Lower leg skin (tissue), 4 donors: Measurements from ENCODE around the gene DPT. TPM values are rescaled to one million over a fixed set of nuclear protein-coding genes. Genes with fewer than 3 reads are reported as not detected.

Experiments used
- DNase-seq, 2 donors: peaks; one replicate each; pipeline ENCODE4 v3.0.0-alpha.2; 2019; ENCODE audit warnings: low spot score in 2 of 2
- H3K4me3 ChIP-seq: fragments of 200-600 bp; sonication (generic); 2 replicates; pipeline ENCODE4 v1.5.1; 2017; ENCODE audit warnings: mild to moderate bottlenecking, low read depth; ENCODE audit not compliant: poor library complexity, severe bottlenecking
- CTCF ChIP-seq, 3 donors: fragments of 450-650 bp; IDR thresholded peaks; one replicate each; pipeline ENCODE4 v1.5.1; 2016; ENCODE audit warnings: antibody characterized with exemption in 3 of 3, mild to moderate bottlenecking in 3 of 3, moderate library complexity in 2 of 3
- POLR2A ChIP-seq, 2 donors: fragments of 450-650 bp; IDR thresholded peaks; one replicate each; pipeline ENCODE4 v1.6.1; 2016 to 2017; ENCODE audit warnings: antibody characterized with exemption in 2 of 2, mild to moderate bottlenecking in 1 of 2, moderate library complexity in 1 of 2
- WGBS, 2 donors: methylation state at CpG; one replicate each; pipeline ENCODE4 v1.1.5; 2018; 5-methylcytosine and 5-hydroxymethylcytosine counted together
- intact Hi-C: fragments of 100-400 bp; cut with DNase I; formaldehyde crosslinking; loops from one replicate; pipeline ENCODE4 v1.15.0; 2023; ENCODE audit warnings: low total_unique reads
- total RNA-seq, 4 donors: library from RNA; depleted of rRNA; stranded (reverse); fragments of >200 nt; gene quantifications; one replicate each; pipeline ENCODE4 v1.1.0, GENCODE V29; 2016

The DPT gene
- total RNA-seq, 4 donors from 2014 or later, result 6.1 to 32.9 (median 19.1) TPM

DNA sequence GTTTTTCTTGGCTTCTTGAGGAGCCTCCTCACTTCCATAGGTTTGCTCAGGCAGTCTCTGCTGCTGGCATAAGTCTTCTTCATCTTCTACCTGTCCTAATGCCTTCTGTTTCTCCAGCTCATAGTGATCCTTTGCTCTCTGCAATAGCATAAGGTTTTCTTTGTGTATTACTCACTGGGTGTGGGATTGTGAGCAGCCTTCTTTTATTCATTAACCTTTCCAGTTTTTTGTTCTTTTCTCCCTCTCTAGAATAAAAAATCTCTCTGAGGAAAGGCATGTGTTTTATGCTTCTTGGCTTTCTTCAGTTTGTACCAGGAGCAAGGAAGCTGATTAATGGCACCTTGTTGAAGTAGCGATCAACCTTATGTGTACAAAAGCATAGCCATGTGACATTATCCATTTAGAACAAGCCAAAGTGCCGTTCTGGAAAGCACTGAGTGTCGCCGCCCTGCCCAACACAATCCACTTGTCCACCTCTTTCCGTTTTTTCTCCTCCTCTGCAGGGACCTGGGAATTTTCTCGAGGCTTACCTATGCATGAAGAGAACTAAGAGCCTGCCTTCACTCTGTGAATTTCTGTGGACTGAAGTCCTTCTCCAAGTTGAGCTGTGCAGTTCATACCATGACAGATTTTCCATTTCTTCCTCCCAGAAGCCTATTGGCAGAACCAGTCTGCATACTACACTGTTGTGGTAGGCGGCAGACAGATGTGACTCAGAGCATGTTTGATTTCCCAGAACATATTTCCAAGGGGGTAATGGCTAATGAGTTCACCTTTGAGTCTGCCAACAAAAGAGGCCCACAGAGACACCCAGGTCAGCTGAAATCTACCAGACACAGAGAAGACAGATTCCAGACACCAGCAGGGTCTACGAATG, 39.0 kb downstream of the DPT start:
- TF ChIP-seq CTCF (IDR thresholded peaks at IDR 0.05) (no peak), POLR2A (IDR thresholded peaks at IDR 0.05) (no peak)
- intact Hi-C loops, result no loop called here
- WGBS, 2 donors, result 70 to 79% methylated on average over 8 of the region's 8 CpGs
- no peak overlapping the region for H3K4me3 ChIP-seq
- no peak for DNase-seq

DNA sequence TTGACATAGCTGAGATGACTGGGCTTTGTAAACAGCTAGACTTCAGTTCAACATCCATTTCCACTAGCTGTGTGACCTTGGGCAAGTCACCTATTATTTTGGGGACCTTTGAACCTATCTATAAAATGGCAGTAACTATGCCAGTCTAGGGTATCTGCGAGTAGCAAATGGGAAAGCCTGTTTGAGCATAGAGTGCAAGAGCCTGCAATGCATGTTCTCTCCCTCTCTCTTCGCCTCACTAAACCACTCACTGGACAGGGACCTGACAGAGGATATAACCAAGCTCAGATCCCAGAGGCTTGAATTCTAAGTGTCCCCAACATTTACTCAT, 39.7 kb downstream of the DPT start:
- TF ChIP-seq POLR2A (IDR thresholded peaks at IDR 0.05), result no peak
- TF ChIP-seq CTCF (IDR thresholded peaks at IDR 0.05), result no peak
- 94 to 100% methylated on average over 2 of the region's 2 CpGs for WGBS, 2 donors
- DNase-seq, result no peak
- H3K4me3 ChIP-seq, result no peak overlapping the region
- intact Hi-C loops, result no loop called here

- no peak overlapping the region for H3K4me3 ChIP-seq
- DNase-seq, result no peak
- 56 to 66% methylated on average over 5 of the region's 5 CpGs for WGBS, 2 donors
- TF ChIP-seq POLR2A (IDR thresholded peaks at IDR 0.05) (no peak), CTCF (IDR thresholded peaks at IDR 0.05) (no peak)
- intact Hi-C loops, result no loop called here
These were observed 40.2 kb downstream of the DPT start for GRCh38 chr1:168688644-168689326.

GRCh38 chr1:168687816-168688215, 41.2 kb downstream of the DPT start:
- no peak for DNase-seq
- intact Hi-C loops, result no loop called here
- no peak for TF ChIP-seq CTCF (IDR thresholded peaks at IDR 0.05)
- TF ChIP-seq POLR2A (IDR thresholded peaks at IDR 0.05), result no peak
- no peak overlapping the region for H3K4me3 ChIP-seq
- 92% methylated on average over 4 of the region's 4 CpGs for WGBS, 2 donors

DNA sequence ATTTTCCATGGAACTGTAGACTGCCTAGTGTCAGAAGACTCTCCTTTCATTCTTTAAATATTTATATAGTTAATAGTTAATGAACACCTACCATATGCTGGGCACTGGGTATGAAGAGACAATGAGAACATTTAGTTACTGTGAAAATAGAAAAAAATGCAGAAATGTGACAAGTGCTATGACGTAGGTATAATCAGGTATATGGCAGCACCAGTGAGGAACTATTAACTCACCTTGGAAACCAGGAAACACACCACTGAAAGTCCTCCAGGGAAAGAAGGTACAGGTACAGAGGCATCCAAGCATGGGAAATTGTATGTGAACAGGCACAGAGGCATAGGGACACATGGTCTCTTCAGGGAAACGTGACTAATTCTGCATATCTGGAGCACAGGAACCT, 42.3 kb downstream of the DPT start:
- intact Hi-C loops, result no loop called here
- WGBS, 2 donors, result 86% methylated on average over 2 of the region's 2 CpGs
- no peak for DNase-seq
- no peak overlapping the region for H3K4me3 ChIP-seq
- no peak for TF ChIP-seq POLR2A (IDR thresholded peaks at IDR 0.05)
- no peak for TF ChIP-seq CTCF (IDR thresholded peaks at IDR 0.05)
